K562 (cell line): ENCODE results near the gene DYTN. TPM values are rescaled to one million over a fixed set of nuclear protein-coding genes. Genes with fewer than 3 reads are reported as not detected.
A peak's percentile ranks its signal among the peaks of the same experiment; 100 is the strongest.

Experiments
- C11orf30 ChIP-seq: fragments of 450-650 bp; IDR thresholded peaks from 2 replicates; pipeline ENCODE4 v1.6.1; 2016; ENCODE audit warnings: low read depth, mild to moderate bottlenecking
- CREB1 ChIP-seq, 2 experiments: sonication (generic) in 1 of 2; formaldehyde crosslinking in 1 of 2; IDR thresholded peaks; 2 replicates each; pipeline versions ENCODE4 v1.6.1 to v1.8.0; 2012 to 2022; ENCODE audit warnings: inconsistent platforms in 1 of 2, mild to moderate bottlenecking in 1 of 2, missing genetic modification reagents in 1 of 2, moderate library complexity in 1 of 2
- CREM ChIP-seq: IDR thresholded peaks from 2 replicates; pipeline ENCODE4 v1.6.1; 2014; ENCODE audit warnings: antibody characterized with exemption, low read depth
- DPF2 ChIP-seq: fragments of 450-650 bp; IDR thresholded peaks from 2 replicates; pipeline ENCODE4 v1.6.1; 2016
- FOXA3 ChIP-seq, 2 experiments: fragments of 450-650 bp in 1 of 2; sonication (generic) in 1 of 2; formaldehyde crosslinking; IDR thresholded peaks in 1 of 2; conservative IDR thresholded peaks in 1 of 2; 2 replicates each; pipeline versions ENCODE4 v1.4.0 to v1.8.0; 2020 to 2022; ENCODE audit warnings: mild to moderate bottlenecking in 2 of 2, missing genetic modification reagents in 1 of 2
- HDAC2 ChIP-seq: fragments of 450-650 bp; IDR thresholded peaks from 2 replicates; pipeline ENCODE4 v1.6.1; 2016; ENCODE audit warnings: mild to moderate bottlenecking
- MAFK ChIP-seq: IDR thresholded peaks from 2 replicates; pipeline ENCODE4 v1.6.1; 2011; ENCODE audit warnings: low read length, improper control_type of control experiment
- MBD2 ChIP-seq: sonication (generic); IDR thresholded peaks from 2 replicates; pipeline ENCODE4 v1.6.1; 2016; ENCODE audit warnings: low read depth, borderline replicate concordance
- NFE2 ChIP-seq: IDR thresholded peaks from 2 replicates; pipeline ENCODE4 v1.6.1; 2014; ENCODE audit warnings: antibody characterized with exemption, low read depth
- NFE2L1 ChIP-seq: fragments of 450-650 bp; IDR thresholded peaks from 2 replicates; pipeline ENCODE4 v1.6.1; 2016; ENCODE audit warnings: missing genetic modification characterization, low read depth, mild to moderate bottlenecking, missing compliant biosample characterization, moderate library complexity, borderline replicate concordance
- RFX5 ChIP-seq: IDR thresholded peaks from 2 replicates; pipeline ENCODE4 v1.6.1; 2011; ENCODE audit warnings: low read depth, mild to moderate bottlenecking, improper control_type of control experiment, low read length
- RFX7 ChIP-seq: fragments of 250-450 bp; sonication (Bioruptor Pico); IDR thresholded peaks from 2 replicates; pipeline ENCODE4 v1.5.1; 2021; ENCODE audit warnings: mild to moderate bottlenecking
- SMARCA4 ChIP-seq: fragments of 450-650 bp; IDR thresholded peaks from 2 replicates; pipeline ENCODE4 v1.6.1; 2016
- SMC3 ChIP-seq: conservative IDR thresholded peaks from 2 replicates; pipeline ENCODE4 v1.6.1; 2011; ENCODE audit warnings: low read depth, low read length, improper control_type of control experiment; ENCODE audit not compliant: insufficient read depth
- SOX6 ChIP-seq: fragments of 450-650 bp; IDR thresholded peaks from 2 replicates; pipeline ENCODE4 v1.6.1; 2014; ENCODE audit warnings: mild to moderate bottlenecking
- SRF ChIP-seq, 2 experiments: fragments of 250-450, 450-650 bp in 1 of 2; sonication (Bioruptor Pico) in 1 of 2; sonication (generic) in 1 of 2; formaldehyde crosslinking; IDR thresholded peaks; 2 replicates each; pipeline versions ENCODE4 v1.5.0 to v1.5.1; 2020 to 2022; ENCODE audit warnings: mild to moderate bottlenecking in 1 of 2, missing genetic modification reagents in 1 of 2
- SRSF7 ChIP-seq: fragments of 200-400 bp; formaldehyde crosslinking; optimal IDR thresholded peaks from 2 replicates; pipeline ENCODE3; 2017; ENCODE audit warnings: mild to moderate bottlenecking, low read depth, low read length
- TCF7 ChIP-seq: sonication (generic); IDR thresholded peaks from 2 replicates; pipeline ENCODE4 v1.6.1; 2016; ENCODE audit warnings: antibody characterized with exemption, borderline replicate concordance
- TGIF2 ChIP-seq: sonication (generic); formaldehyde crosslinking; IDR thresholded peaks from 2 replicates; pipeline ENCODE4 v1.8.1; 2022; ENCODE audit warnings: mild to moderate bottlenecking, missing genetic modification reagents, moderate library complexity
- ZBTB26 ChIP-seq: fragments of 450-650 bp; formaldehyde crosslinking; IDR thresholded peaks from 2 replicates; pipeline ENCODE4 v1.4.0; 2022; ENCODE audit warnings: missing genetic modification characterization
- ZNF316 ChIP-seq: fragments of 450-650 bp; IDR thresholded peaks from 2 replicates; pipeline ENCODE4 v1.6.1; 2016
- ZNF395 ChIP-seq: fragments of 200-800 bp; sonication (Bioruptor generic); IDR thresholded peaks from 2 replicates; pipeline ENCODE4 v1.6.1; 2017; ENCODE audit warnings: missing genetic modification characterization, missing compliant biosample characterization
- ZNF583 ChIP-seq: fragments of 250-450 bp; sonication (Bioruptor Pico); IDR thresholded peaks from 2 replicates; pipeline ENCODE4 v1.4.0; 2020
- ZNF695 ChIP-seq: fragments of 450-650 bp; formaldehyde crosslinking; IDR thresholded peaks from 2 replicates; pipeline ENCODE4 v1.4.0; 2020; ENCODE audit warnings: mild to moderate bottlenecking, moderate library complexity
- ZSCAN29 ChIP-seq: fragments of 450-650 bp; IDR thresholded peaks from 2 replicates; pipeline ENCODE4 v1.6.1; 2017
- polyA plus RNA-seq, 8 experiments: library from polyadenylated mRNA; depleted of rRNA in 4 of 8; stranded (reverse) in 5 of 8; unstranded in 3 of 8; fragments of >200 nt; fragmentation: Nextera tagmentation in 2 of 8; fragmentation: Illumina TruSeq in 1 of 8; extraction: Ambion mirVana in 2 of 8; extraction: Trizol in 1 of 8; gene quantifications; 2 replicates each; pipeline versions ENCODE4 v1.2.1 to v1.2.3, GENCODE V29; 2011 to 2014; ENCODE audit warnings: inconsistent platforms in 1 of 8, missing spikeins in 1 of 8
- total RNA-seq, 7 experiments: library from RNA; depleted of rRNA in 6 of 7; stranded (reverse); fragments of >200 nt in 6 of 7; fragmentation: Illumina TruSeq in 2 of 7; extraction: Trizol in 2 of 7; gene quantifications; 2 replicates each; pipeline versions ENCODE4 v1.2.1 to v1.2.3, GENCODE V29; 2011 to 2021; ENCODE audit warnings: low replicate concordance in 1 of 7
- TF ChIP-seq, protein P1 (sequence below): sonication (generic); formaldehyde crosslinking; IDR thresholded peaks from 2 replicates; pipeline ENCODE4 v1.8.0; 2023; ENCODE audit warnings: mild to moderate bottlenecking, missing genetic modification reagents
- TF ChIP-seq, protein P2 (sequence below): IDR thresholded peaks from 2 replicates; pipeline ENCODE4 v1.6.1; 2011; ENCODE audit warnings: borderline replicate concordance, low read depth, mild to moderate bottlenecking, moderate library complexity, low read length; ENCODE audit not compliant: insufficient read depth, poor library complexity, severe bottlenecking

Gene DYTN
- total and polyA plus RNA-seq, 9 of the 15 experiments (the other 6 are each of a cell fraction or from before 2014, with no cell fraction given), result not detected

GRCh38 chr2:206614811-206615210, 103.4 kb downstream of the DYTN start (continued):
- TF ChIP-seq TGIF2 (CRISPR knock-in tag), result no peak
- TF ChIP-seq NFE2L1 (tag), result peak; percentile 41; the same call in 1 of the 2 replicates
- no peak for TF ChIP-seq ZNF695 (CRISPR knock-in tag)
- TF ChIP-seq ZBTB26 (CRISPR knock-in tag), result no peak
- TF ChIP-seq SRSF7, result no peak
- no peak for TF ChIP-seq ZNF583 (CRISPR knock-in tag)
- no peak for TF ChIP-seq FOXA3 (CRISPR knock-in tag; conservative IDR thresholded peaks at IDR 0.05 in 1 of 2, IDR thresholded peaks at IDR 0.05 in 1 of 2)
- no peak for TF ChIP-seq RFX7 (CRISPR knock-in tag)
- no peak for TF ChIP-seq RFX5
- TF ChIP-seq SMARCA4, result peak; percentile 37; the same call in 1 of the 2 replicates
- TF ChIP-seq ZSCAN29, result no peak
- TF ChIP-seq HDAC2, result no peak
- TF ChIP-seq CREB1 (IDR thresholded peaks at IDR 0.05), result 0 out of 2 replicates have a peak, but pooled peaks have one; percentile 21
- TF ChIP-seq CREB1 (CRISPR knock-in tag; IDR thresholded peaks at IDR 0.05), result 0 out of 2 replicates have a peak, but pooled peaks have one; percentile 22
- peak; percentile 95 for TF ChIP-seq NFE2
- TF ChIP-seq CREM, result peak; percentile 65
- TF ChIP-seq, protein P1, sequence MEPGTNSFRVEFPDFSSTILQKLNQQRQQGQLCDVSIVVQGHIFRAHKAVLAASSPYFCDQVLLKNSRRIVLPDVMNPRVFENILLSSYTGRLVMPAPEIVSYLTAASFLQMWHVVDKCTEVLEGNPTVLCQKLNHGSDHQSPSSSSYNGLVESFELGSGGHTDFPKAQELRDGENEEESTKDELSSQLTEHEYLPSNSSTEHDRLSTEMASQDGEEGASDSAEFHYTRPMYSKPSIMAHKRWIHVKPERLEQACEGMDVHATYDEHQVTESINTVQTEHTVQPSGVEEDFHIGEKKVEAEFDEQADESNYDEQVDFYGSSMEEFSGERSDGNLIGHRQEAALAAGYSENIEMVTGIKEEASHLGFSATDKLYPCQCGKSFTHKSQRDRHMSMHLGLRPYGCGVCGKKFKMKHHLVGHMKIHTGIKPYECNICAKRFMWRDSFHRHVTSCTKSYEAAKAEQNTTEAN, result no peak
- TF ChIP-seq C11orf30, result peak; percentile 78
- TF ChIP-seq SRF (CRISPR knock-in tag; IDR thresholded peaks at IDR 0.05), result no peak
- peak; percentile 41; the same call in 1 of the 2 replicates for TF ChIP-seq DPF2
- peak; percentile 86 for TF ChIP-seq ZNF316
- TF ChIP-seq TCF7, result no peak
- TF ChIP-seq ZNF395 (CRISPR knock-in tag), result no peak
- no peak for TF ChIP-seq MBD2
- no peak for TF ChIP-seq SOX6
- TF ChIP-seq MAFK, result peak; percentile 71
- TF ChIP-seq SMC3, result no peak
- TF ChIP-seq, protein P2, sequence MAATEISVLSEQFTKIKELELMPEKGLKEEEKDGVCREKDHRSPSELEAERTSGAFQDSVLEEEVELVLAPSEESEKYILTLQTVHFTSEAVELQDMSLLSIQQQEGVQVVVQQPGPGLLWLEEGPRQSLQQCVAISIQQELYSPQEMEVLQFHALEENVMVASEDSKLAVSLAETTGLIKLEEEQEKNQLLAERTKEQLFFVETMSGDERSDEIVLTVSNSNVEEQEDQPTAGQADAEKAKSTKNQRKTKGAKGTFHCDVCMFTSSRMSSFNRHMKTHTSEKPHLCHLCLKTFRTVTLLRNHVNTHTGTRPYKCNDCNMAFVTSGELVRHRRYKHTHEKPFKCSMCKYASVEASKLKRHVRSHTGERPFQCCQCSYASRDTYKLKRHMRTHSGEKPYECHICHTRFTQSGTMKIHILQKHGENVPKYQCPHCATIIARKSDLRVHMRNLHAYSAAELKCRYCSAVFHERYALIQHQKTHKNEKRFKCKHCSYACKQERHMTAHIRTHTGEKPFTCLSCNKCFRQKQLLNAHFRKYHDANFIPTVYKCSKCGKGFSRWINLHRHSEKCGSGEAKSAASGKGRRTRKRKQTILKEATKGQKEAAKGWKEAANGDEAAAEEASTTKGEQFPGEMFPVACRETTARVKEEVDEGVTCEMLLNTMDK, result no peak
